ENCODE measurements around the gene CBR1.
"Not testable (repeated sequence)": the region's sequence is repeated elsewhere in the genome, so short reads cannot be mapped to it uniquely, and the experiment has no call there.

CBR1 gene

GRCh38 chr21:36082237-36082664 lies 12.4 kb downstream of the CBR1 start:
- no peak for DNase-seq

DNA sequence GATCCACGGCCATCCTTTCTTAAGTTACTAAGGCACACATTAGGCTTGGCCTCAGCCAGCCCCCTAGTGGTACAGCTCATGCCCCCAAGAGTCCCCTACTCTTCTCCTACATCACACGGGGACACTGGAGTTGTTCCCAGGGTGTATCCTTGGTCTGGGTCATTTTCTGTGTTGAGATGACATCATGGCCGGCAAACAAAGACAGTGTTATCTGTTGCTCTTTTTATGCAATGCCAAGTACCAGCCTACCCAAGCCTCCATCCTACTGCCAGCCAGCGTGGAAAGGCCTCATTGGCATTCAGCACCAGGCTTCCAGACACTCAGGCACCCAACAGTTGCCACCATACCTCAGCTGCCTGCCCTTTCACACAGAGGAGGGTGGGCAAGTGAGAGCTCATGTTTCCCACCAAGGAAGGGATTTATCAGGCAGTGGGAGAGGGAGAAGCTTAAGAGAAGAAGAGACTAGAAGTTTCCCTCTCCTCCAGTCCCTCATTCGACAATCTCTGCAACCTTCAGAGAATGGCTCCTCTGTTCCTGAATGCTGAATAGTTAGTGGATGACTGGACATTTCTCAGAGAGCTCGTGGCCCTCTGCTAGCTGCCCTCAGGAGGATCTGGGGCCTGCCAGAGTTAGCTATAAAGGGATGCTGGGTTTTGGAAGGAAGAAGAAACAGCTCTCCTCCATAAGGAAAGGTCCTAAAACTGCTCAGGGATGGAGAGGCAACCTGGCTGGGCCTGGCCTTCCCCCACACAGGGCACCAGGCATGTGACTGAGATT lies 17.7 kb downstream of the CBR1 start:
- DNase-seq = no peak

GRCh38 chr21:36089946-36090345 lies 20.1 kb downstream of the CBR1 start:
- no peak for DNase-seq

DNA sequence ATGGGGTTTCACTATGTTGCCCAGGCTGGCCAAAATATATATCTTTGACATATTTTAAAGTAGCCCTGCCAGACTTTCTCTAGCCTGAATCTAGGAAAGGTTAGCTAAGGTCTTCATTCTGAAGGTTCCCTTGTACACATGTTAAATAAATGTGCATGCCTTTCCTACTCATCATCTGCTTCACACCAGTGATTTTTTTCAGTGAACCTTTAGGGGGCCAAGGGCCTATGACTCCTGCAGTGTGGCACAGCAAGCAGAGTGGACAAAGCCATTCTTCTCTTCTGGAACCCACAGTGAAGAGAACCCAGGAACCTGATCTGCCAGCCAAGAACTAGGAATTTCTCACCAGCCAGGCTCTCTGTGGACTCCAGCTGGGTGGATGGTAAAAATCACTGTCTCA lies 22.9 kb downstream of the CBR1 start:
- no peak for DNase-seq

GRCh38 chr21:36093512-36093911 lies 23.7 kb downstream of the CBR1 start:
- DNase-seq = no peak

DNA sequence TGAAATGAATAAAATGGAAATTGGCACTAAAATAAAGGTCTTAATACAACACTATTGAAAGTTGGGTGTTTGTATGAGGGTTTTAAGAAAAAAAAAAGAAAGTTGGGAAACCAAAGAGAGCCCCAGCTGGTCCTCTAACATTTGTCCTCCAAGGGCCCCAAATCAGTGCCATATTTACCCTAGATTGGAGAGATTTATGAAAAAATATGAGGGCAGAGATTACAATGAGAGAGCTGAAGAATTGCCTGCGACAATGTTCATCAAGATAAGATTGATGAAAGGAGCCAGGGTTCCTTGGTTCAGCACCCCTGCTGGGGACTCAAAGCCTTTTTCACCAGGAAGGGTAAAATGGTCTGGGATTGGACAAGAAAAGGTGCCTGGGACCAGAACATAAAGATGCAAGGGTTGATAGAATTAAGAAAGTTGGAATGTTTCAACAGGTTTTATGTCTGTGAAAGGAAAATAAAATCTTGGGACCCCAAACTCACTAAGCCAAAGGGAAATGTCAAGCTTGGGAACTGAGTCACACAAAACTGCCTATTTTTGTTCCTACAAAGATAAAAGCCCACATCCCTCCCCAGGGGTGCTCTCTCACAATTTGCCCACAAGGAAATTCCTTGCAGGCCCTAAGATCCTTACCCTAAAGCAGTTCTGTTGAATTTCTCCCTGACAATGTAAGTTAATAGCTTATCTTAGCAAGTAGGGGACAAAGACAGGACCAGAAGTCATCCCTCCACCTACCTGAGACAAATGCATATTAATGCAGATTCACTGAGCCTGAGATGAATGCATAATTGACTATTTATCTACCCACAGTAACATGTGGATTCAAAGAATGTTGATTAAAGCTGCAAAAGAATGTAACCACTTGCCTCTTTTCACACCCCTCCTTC lies 26.8 kb downstream of the CBR1 start:
- DNase-seq = no peak

DNA sequence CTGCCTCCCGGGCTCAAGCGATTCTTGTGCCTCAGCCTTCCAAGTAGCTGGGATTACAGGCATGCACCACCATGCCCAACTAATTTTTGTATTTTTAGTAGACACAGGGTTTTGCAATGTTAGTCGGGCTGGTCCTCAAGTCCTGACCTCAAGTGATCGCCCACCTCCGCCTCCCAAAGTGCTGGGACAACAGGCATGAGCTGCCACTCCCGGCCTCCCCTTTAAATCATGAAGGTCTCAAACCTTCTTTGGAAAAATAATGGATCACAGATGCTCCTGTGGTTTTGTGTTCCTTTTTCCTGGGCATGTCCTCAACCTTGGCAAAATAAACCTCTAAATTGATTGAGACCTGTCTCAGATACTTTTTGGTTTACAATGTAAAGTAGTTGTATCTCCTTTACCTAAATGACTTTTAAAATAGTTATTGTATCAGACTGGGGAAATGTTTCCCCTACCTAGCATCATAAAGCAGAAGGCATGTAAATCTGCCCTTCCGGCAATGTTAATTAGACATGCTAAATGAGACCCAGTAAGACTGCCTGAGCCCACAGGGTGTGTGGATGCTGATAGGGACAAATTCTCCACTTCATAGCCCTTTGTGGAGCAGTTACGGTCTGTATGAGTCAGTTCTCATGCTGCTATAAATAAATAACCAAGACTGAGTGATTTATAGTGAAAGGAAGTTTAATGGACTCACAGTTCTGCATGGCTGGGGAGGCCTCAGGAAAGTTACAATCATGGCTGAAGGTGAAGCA lies 27.8 kb downstream of the CBR1 start:
- DNase-seq = no peak

DNA sequence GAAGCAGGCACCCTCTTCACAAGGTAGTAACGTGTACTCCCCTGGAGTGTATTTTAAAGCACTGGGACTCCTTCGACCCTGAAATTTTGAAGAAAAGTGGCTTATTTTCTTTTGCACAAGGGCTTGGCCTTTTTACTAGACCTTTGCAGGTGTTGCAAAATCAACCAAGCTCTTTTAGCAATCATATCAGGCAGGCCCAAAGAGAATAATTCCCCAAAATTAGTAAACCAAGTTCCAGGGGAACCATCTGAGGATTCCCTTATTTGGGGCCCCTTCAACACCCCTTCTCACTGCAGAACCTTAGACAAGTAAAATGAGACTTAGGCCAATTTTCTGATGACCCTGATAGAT lies 28.3 kb downstream of the CBR1 start:
- DNase-seq = no peak

DNA sequence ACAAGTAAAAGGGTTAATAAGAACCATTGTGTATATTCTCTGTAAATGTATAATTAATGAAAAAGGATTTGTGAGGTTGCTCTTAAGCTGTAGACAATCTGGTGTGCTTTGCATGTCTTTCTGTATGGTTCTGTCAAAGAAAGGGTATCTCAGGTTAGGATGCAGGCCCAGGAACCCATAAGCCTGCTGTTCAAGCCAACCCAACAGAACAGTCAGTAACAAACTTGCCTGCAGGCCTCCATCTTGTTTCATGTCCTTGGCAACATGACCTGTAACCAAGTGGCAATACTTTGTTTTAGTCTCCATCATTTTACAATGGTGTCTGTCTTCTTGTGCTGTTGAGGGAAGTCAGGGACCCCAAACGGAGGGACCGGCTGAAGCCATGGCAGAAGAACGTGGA lies 29.2 kb downstream of the CBR1 start:
- DNase-seq = no peak

DNA sequence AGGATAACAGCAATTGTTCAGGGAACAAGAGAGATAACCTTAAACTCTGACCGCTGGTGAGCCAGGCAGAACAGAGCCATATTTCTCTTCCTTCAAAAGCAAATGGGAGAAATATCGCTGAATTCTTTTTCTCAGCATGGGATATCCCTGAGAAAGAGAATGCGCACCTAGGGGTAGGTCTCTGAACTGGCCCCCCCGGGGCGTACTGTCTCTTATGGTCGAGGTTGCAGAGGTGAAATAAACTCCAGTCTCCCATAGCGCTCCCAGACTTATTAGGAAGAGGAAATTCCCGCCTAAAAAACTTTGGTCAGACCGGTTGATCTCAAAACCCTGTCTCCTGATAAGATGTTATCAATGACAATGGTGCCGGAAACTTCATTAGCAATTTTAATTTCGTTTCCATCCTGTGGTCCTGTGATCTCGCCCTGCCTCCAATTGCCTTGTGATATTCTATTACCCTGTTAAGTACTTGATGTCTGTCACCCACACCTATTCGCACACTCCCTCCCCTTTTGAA lies 29.9 kb downstream of the CBR1 start:
- not testable (repeated sequence) for DNase-seq

GRCh38 chr21:36100971-36101641 lies 31.3 kb downstream of the CBR1 start:
- no peak for DNase-seq

DNA sequence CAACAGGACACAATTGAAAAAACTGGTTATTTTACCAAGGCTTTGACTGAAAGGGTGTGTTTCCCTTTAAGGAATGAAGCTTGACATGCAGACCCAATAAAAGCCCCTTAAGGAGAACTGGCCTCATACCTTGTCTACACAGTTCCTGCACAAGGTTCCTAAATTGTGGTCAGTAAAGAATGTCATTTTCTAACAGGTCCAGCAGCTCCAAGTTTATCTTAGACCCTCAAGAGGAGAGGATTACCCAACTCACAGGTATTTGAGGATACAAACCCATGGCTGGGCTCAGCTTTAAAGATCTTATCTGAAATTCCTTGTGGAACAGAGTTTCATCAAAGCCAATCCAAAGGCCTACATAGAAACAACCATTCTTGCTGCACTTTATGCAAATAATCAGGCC lies 33.6 kb downstream of the CBR1 start:
- no peak for DNase-seq

DNA sequence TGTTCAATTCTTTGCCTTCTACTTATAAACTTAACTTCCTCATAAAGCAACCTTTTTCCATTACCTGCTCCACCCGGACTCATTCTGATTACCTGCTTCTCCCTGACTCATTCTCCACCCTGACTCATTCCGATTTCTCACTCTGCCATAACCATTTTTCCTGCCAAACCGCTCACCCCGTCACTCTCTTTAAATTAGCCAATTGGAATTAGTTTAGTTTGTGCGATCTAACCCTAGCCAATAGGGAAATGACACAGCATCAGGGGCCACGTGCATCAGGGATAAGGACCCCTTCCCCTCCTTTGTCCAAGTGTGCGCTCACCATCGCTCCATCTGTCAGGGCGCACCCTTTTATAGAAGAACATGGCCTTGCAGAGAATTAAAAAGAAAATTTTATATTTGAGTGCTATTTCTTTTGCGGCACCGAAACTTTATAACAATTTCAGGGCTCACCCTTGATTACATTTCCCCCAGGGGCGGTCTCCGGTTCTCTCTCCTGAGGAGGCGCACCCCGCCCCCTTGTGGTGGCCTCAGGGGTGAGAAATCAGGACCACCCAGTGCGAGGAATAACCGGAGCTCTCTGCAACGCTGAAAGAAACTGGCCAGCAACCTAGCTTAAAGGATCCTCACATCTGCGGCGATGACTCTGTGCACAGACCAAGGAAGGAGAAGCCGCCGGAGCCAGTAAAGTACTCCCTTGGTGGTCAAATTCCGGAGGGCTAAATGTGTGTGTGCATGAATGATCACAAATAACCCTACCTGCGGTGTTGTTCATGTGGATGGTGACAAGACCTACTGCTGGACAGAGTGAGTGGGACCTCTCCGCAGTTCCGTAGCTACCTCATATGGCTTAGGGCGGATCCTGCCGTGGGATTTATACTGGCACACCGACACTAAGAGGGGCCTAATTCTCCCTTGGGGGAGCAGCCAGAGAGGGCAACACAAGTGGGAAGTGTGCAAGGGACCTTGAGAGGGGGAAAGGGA lies 34.8 kb downstream of the CBR1 start:
- no peak for DNase-seq

DNA sequence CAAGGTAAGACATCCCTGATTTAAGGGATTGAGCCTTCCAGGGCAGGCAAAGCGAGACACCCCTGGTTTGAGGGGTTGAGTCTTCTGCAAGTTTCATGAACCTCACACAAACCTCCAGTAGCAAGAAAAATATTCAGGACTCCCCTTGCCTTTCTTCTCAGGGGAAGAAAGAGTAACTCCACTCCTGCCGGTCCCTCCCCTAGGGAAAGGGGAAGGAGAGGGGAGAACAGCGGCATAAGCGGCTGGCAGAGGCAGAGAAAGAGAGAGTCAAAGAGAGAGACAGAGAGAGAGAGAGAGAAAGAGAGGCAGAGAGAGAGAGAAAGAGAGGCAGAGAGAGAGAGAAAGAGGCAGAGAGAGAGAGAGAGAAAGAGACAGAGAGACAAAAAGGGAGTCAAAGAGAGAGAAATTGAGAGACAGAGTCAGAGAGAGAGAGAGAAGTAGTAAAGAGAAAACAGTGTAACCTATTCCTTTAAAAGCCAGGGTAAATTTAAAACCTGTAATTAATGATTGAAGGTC lies 35.6 kb downstream of the CBR1 start:
- no peak for DNase-seq

GRCh38 chr21:36109868-36110267 lies 40.0 kb downstream of the CBR1 start:
- no peak for DNase-seq

- no peak for DNase-seq
Observed at GRCh38 chr21:36111238-36111637, 41.4 kb downstream of the CBR1 start.

- DNase-seq = peak; percentile 91
Observed at GRCh38 chr21:36113647-36114428, 44.0 kb downstream of the CBR1 start.

- no peak for DNase-seq
Observed at GRCh38 chr21:36115138-36115730, 45.4 kb downstream of the CBR1 start.

DNA sequence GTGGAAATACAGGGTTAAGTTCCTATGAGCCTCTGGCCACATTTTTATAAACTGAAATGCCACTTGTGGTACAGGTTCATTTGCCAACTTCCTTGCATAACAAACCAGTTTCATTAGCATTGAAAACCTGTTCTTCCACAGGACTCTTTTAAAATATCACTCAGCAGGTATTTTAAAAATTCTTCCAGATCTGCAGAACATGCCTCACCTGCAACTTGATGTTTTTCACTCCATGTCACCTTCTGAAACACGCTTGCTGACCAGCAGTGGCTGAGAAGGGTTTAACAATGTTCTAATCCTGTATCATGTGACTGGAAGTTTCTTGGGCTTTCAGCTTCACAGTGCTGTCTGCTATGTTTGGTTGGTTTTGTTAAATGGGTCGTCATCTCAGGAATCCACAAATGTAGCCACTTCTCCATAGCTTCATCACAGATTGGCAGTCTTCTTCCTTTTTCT lies 47.5 kb downstream of the CBR1 start:
- no peak for DNase-seq
